SU-DHL-6 (cell line): ENCODE results near the gene LASP1.

Experiments used
- EZH2phosphoT487 ChIP-seq: fragments of 200-600 bp; sonication (generic), shearing (Covaris generic); conservative IDR thresholded peaks from 2 replicates; pipeline ENCODE4 v1.6.1; 2018; ENCODE audit warnings: mild to moderate bottlenecking, antibody characterized with exemption, low read length, moderate library complexity, mixed read lengths
- TF ChIP-seq, protein P1 (sequence below): fragments of 200-600 bp; sonication (generic); IDR thresholded peaks from one replicate; pipeline ENCODE4 v1.5.1; 2017; ENCODE audit warnings: antibody characterized with exemption, mild to moderate bottlenecking, low read length, moderate library complexity; ENCODE audit not compliant: insufficient read depth, poor library complexity, severe bottlenecking

DNA sequence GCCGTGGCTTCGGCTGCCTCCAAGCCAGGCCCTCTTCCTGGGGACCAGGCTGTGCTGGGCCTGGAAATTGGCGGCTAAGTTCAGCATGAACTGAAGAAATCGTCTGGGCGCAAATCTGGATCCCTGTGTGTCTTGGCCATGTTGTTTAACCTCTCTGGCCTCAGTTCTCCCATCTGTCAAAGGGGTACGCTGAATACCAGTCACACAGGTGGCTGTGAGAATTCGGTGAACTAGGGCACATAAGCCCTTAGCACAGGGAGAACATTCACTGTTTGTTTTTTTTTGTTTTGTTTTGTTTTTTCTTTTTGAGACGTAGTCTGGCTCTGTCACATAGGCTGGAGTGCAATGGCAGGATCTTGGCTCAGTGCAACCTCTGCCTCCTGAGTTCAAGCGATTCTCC, 19.0 kb downstream of the LASP1 start:
- TF ChIP-seq, protein P1, sequence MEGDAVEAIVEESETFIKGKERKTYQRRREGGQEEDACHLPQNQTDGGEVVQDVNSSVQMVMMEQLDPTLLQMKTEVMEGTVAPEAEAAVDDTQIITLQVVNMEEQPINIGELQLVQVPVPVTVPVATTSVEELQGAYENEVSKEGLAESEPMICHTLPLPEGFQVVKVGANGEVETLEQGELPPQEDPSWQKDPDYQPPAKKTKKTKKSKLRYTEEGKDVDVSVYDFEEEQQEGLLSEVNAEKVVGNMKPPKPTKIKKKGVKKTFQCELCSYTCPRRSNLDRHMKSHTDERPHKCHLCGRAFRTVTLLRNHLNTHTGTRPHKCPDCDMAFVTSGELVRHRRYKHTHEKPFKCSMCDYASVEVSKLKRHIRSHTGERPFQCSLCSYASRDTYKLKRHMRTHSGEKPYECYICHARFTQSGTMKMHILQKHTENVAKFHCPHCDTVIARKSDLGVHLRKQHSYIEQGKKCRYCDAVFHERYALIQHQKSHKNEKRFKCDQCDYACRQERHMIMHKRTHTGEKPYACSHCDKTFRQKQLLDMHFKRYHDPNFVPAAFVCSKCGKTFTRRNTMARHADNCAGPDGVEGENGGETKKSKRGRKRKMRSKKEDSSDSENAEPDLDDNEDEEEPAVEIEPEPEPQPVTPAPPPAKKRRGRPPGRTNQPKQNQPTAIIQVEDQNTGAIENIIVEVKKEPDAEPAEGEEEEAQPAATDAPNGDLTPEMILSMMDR = no peak
- no peak for TF ChIP-seq EZH2phosphoT487
